ENCODE data around the gene WDR13. TPM values are rescaled to one million over a fixed set of nuclear protein-coding genes. Genes with fewer than 3 reads are reported as not detected.

The WDR13 gene
- total RNA-seq, 2 donors from 2014 or later, result 132 to 134 TPM

- H3K27me3 ChIP-seq, result no peaks in the 10 kb centered on the region
- ATAC-seq (no peak), DNase-seq (no peak)
- no peaks in the 10 kb centered on the region for H3K4me1 ChIP-seq
- no peak overlapping the region for H3K27ac ChIP-seq
- TF ChIP-seq CTCF (IDR thresholded peaks at IDR 0.05) (no peak), POLR2A (IDR thresholded peaks at IDR 0.05) (no peak)
- H3K36me3 ChIP-seq (replicated peaks in 1 of 2; ENCODE audit: insufficient read depth in 1 of 2, low read depth in 2 of 2), result no peaks in the 10 kb centered on the region
- no peak overlapping the region for H3K4me3 ChIP-seq
- intact Hi-C loops (cut with DNase I), result no loop called here
- no peaks in the 10 kb centered on the region for H3K9me3 ChIP-seq
- WGBS, 2 donors, result 31% methylated on average over 2 of the region's 2 CpGs
Observed at GRCh38 chrX:48611703-48612102, 14.4 kb downstream of the WDR13 start.

GRCh38 chrX:48613502-48614160 lies 16.3 kb downstream of the WDR13 start:
- Histone ChIP-seq H3K27ac (no peak overlapping the region), H3K4me3 (no peak overlapping the region), H3K9me3 (no peaks in the 10 kb centered on the region), H3K36me3 (replicated peaks in 1 of 2; ENCODE audit: insufficient read depth in 1 of 2, low read depth in 2 of 2) (no peaks in the 10 kb centered on the region), H3K4me1 (no peaks in the 10 kb centered on the region), H3K27me3 (no peaks in the 10 kb centered on the region)
- DNase-seq (no peak), ATAC-seq (no peak)
- WGBS, 2 donors, result 76 to 100% methylated on average over 1 to 4 of the region's 6 CpGs
- TF ChIP-seq POLR2A (IDR thresholded peaks at IDR 0.05) (no peak), CTCF (IDR thresholded peaks at IDR 0.05) (no peak)
- intact Hi-C loops (cut with DNase I), result no loop called here

- no peak overlapping the region for H3K27ac ChIP-seq
- no peak for ATAC-seq
- no peaks in the 10 kb centered on the region for H3K27me3 ChIP-seq
- no peaks in the 10 kb centered on the region for H3K36me3 ChIP-seq (replicated peaks in 1 of 2; ENCODE audit: insufficient read depth in 1 of 2, low read depth in 2 of 2)
- H3K4me3 ChIP-seq, result no peak overlapping the region
- intact Hi-C loops (cut with DNase I), result no loop called here
- 30 to 48% methylated on average over 2 to 4 of the region's 5 CpGs for WGBS, 2 donors
- no peaks in the 10 kb centered on the region for H3K4me1 ChIP-seq
- H3K9me3 ChIP-seq, result no peaks in the 10 kb centered on the region
- no peak for TF ChIP-seq CTCF (IDR thresholded peaks at IDR 0.05)
- TF ChIP-seq POLR2A (IDR thresholded peaks at IDR 0.05), result no peak
- DNase-seq, result no peak
Observed at GRCh38 chrX:48616576-48616975, 19.3 kb downstream of the WDR13 start.

GRCh38 chrX:48617542-48618340 lies 20.4 kb downstream of the WDR13 start:
- no peak for TF ChIP-seq CTCF (IDR thresholded peaks at IDR 0.05)
- no peak for TF ChIP-seq POLR2A (IDR thresholded peaks at IDR 0.05)

More at GRCh38 chrX:48617542-48618340, 20.4 kb downstream of the WDR13 start:
- DNase-seq, result no peak
- intact Hi-C loops (cut with DNase I), result no loop called here
- no peak overlapping the region for H3K4me3 ChIP-seq
- no peaks in the 10 kb centered on the region for H3K36me3 ChIP-seq (replicated peaks in 1 of 2; ENCODE audit: insufficient read depth in 1 of 2, low read depth in 2 of 2)
- 20 to 25% methylated on average over 3 to 7 of the region's 8 CpGs for WGBS, 2 donors
- no peaks in the 10 kb centered on the region for H3K27me3 ChIP-seq
- H3K9me3 ChIP-seq, result no peaks in the 10 kb centered on the region
- no peaks in the 10 kb centered on the region for H3K4me1 ChIP-seq
- no peak overlapping the region for H3K27ac ChIP-seq
- ATAC-seq, result no peak

All from body of pancreas (tissue), 4 donors.